AG04449 (cell line): Measurements from ENCODE around the gene KRTAP13-3.

Experiments used
- CTCF ChIA-PET: fragments of 350-600 bp; formaldehyde crosslinking; extraction: SDS; loops from one replicate; lab custom pipeline; 2021; ENCODE audit warnings: antibody characterized with exemption; lab: Yijun Ruan, JAX
- POLR2A ChIA-PET: fragments of 400-600, 350-600 bp; formaldehyde crosslinking; extraction: SDS; loops from one replicate; lab custom pipeline; 2020; ENCODE audit warnings: antibody characterized with exemption, inconsistent platforms; lab: Yijun Ruan, JAX
- DNase-seq: peaks from one replicate; pipeline ENCODE4 v3.0.0-alpha.2; 2010; ENCODE audit warnings: low read depth, low spot score
- H3K4me3 ChIP-seq: 2 replicates; pipeline ENCODE4 v1.5.1; 2011; ENCODE audit warnings: low read depth, mild to moderate bottlenecking, control low read depth, low read length
- CTCF ChIP-seq: IDR thresholded peaks from one replicate; pipeline ENCODE4 v1.5.1; 2011; ENCODE audit warnings: mild to moderate bottlenecking, moderate library complexity, low read length, control low read depth, inconsistent platforms; ENCODE audit not compliant: insufficient read depth; ENCODE audit errors: missing control alignments

The KRTAP13-3 gene, protein sequence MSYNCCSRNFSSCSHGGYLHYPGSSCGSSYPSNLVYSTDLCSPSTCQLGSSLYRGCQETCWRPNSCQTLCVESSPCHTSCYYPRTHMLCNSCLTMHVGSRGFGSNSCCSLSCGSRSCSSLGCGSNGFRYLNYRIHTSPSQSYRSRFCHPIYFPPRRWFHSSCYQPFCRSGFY

DNA sequence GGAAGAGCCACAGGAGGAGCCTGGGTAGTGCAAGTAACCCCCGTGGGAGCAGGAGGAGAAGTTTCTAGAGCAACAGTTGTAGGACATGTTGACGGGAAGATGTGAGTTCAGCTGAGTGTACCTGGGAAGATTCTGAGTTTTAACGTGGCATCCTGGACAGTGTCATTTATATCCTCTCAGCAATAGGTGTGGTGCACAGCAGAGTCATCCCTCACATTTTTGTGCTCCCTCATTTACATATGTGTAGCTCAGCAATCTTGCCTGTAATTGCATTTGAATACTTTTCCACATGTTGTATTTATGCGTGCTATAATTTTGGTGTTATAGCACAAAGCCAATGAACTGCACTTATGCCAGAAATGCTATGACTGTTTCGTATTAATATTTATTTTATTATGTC is at the start of gene KRTAP13-3:
Gene KRTAP13-3, minus strand, starts transcription at position 101 of the 400 bp plus-strand sequence. Its CDS starts 14 bp downstream, at position 87.
- CTCF ChIA-PET = no interaction called here
- no peak for TF ChIP-seq CTCF
- DNase-seq = no peak
- POLR2A ChIA-PET = no interaction called here
- H3K4me3 ChIP-seq = no peak within 1 kb of the TSS

GRCh38 chr21:30468900-30469714 is 43.4 kb upstream of the KRTAP13-3 start:
- TF ChIP-seq CTCF = no peak
- POLR2A ChIA-PET = no interaction called here
- H3K4me3 ChIP-seq = no peak overlapping the region
- CTCF ChIA-PET = no interaction called here
- no peak for DNase-seq

DNA sequence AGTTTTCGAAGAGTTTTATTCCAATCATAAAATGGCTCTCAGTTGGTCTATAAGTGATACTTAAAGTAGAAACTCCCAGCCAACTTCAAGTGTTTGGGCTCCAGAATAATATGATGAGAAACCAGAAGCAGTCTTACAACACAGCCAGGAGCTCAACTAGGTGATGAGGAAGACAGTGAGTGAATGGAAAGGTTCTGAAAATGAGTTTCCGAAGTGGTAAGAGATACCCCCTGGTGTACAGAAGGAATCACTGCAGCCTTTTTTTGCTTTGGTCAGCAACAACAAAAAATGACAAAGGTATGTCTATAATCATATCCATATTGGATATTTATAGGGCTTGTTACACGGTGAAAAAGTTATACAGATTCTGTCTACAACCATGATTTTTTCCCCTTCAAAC is 38.0 kb upstream of the KRTAP13-3 start:
- H3K4me3 ChIP-seq = no peak overlapping the region
- no peak for TF ChIP-seq CTCF
- CTCF ChIA-PET = no interaction called here
- DNase-seq = no peak
- POLR2A ChIA-PET = no interaction called here

GRCh38 chr21:30448514-30448913 is 22.8 kb upstream of the KRTAP13-3 start:
- H3K4me3 ChIP-seq = no peak overlapping the region
- POLR2A ChIA-PET = no interaction called here
- no peak for TF ChIP-seq CTCF
- DNase-seq = no peak
- CTCF ChIA-PET = no interaction called here

DNA sequence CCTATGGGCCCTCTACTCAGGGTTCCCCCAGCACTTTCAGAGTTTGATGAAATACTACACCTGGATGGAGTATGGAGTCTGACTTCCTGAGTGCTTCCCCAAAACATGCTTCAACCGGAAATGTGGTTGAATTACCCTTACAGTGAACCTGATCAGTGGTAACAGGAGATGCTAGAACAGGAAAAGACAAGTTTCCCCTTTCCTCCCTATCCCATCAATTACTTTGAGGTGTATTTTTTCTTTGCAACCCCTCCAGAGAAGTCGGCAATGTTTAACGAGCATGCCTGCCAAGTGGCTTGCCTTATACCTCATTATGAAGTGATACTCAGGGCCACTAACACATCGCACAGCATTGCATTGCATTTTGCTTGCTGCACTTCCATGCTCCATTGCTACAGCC is 21.3 kb upstream of the KRTAP13-3 start:
- POLR2A ChIA-PET = no interaction called here
- no peak for DNase-seq
- no peak overlapping the region for H3K4me3 ChIP-seq
- TF ChIP-seq CTCF = no peak
- CTCF ChIA-PET = no interaction called here

DNA sequence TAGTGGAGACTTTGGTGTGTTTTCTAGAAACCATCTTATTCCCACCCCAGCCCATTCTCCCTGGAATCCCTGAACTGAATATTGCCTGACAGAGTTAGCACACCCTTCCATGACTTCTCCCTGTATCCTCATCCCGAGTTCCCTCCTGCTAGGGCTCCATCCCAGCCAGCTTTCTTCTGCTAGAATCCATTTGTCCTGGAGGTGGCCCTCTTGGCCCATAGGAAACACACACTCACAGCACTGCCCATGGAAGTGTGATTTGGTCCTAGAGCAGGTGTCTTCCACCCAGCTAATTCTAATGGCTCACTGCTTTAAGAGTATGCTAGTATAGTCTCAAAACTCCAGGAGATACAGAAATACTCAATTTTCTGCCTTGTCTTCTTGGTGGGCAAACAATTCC is 18.5 kb upstream of the KRTAP13-3 start:
- no peak for DNase-seq
- ChIA-PET POLR2A (no interaction called here), CTCF (no interaction called here)
- TF ChIP-seq CTCF = no peak
- no peak overlapping the region for H3K4me3 ChIP-seq
